ENCODE data around the gene ANTXR1.
A peak's percentile ranks its signal among the peaks of the same experiment; 100 is the strongest.

ANTXR1 gene

DNA sequence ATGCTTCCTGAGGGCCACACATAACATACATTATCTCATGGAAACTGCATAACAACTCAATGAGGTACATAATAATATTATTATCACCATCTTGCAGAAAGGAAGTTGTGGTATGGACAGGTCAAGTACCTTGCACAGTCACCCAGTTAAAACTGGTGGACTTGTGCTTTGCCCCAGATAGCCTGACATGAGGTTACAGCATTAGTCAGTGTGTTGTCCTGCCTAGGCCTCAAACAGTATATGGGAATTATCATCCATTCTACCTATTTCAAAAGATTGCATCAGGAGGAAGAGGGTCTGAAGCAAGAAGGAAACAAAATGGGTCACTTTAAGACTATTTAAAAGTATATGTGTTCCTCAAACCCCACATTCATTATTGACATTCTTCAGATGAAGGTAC lies 5.4 kb upstream of the ANTXR1 start:
- DNase-seq = no peak
- H3K4me1 ChIP-seq = no peaks in the 10 kb centered on the region
- no peak for TF ChIP-seq CTCF (IDR thresholded peaks at IDR 0.05; ENCODE audit: low read depth, low read length)
- H3K4me3 ChIP-seq (ENCODE audit: low read depth, low read length) = no peak overlapping the region
- H3K27me3 ChIP-seq = no peaks in the 10 kb centered on the region
- H3K36me3 ChIP-seq = no peaks in the 10 kb centered on the region
- H3K9me3 ChIP-seq = no peaks in the 10 kb centered on the region

DNA sequence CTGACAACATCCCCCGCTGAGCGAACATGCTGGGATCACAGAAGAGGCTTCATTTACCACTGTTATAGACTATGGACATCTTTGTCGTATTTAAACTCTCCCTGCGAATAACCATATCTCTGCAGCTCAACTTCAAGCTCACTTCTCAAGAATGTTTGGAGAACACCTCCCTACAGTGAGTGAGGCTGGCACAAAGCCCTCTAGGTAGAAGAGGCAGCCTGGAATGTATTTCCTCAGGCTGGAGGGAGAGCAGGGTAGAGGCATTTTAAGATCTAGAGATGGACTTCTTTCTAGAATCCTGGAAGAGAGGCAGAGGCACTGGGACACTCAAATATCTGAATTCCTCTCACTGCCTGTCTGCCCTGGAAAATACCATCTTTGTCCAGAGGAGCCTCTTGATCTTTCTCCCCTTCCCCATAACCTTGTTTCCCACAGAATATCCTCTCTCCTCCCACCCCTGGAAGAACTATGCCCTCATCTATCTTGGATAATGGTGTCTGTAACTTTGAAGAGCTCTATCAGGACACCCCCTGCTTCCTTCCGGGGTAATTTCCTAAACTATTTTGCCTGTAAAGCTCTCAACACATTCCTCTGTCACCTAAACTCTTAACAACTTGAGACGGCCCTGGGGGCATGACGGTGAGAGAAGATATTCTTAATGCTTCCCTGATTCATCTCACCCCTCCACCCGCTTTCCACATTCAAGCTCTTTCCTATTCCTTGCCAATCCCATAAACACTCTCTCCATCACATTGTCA lies 2.4 kb upstream of the ANTXR1 start:
- no peak for DNase-seq
- no peak for TF ChIP-seq CTCF (IDR thresholded peaks at IDR 0.05; ENCODE audit: low read depth, low read length)
- Histone ChIP-seq H3K27me3 (no peaks in the 10 kb centered on the region), H3K36me3 (no peaks in the 10 kb centered on the region), H3K9me3 (no peaks in the 10 kb centered on the region), H3K4me3 (ENCODE audit: low read depth, low read length) (no peak overlapping the region), H3K4me1 (no peaks in the 10 kb centered on the region)

GRCh38 chr2:69011611-69012157 lies 1.3 kb upstream of the ANTXR1 start:
- peak; percentile 19 for DNase-seq
- peak; percentile 24; the same call in 1 of the 2 replicates for TF ChIP-seq CTCF (IDR thresholded peaks at IDR 0.05; ENCODE audit: low read depth, low read length)
- H3K9me3 ChIP-seq = no peaks in the 10 kb centered on the region
- H3K4me1 ChIP-seq = no peaks in the 10 kb centered on the region
- no peak overlapping the region for H3K4me3 ChIP-seq (ENCODE audit: low read depth, low read length)
- H3K27me3 ChIP-seq = no peaks in the 10 kb centered on the region
- H3K36me3 ChIP-seq = no peaks in the 10 kb centered on the region

DNA sequence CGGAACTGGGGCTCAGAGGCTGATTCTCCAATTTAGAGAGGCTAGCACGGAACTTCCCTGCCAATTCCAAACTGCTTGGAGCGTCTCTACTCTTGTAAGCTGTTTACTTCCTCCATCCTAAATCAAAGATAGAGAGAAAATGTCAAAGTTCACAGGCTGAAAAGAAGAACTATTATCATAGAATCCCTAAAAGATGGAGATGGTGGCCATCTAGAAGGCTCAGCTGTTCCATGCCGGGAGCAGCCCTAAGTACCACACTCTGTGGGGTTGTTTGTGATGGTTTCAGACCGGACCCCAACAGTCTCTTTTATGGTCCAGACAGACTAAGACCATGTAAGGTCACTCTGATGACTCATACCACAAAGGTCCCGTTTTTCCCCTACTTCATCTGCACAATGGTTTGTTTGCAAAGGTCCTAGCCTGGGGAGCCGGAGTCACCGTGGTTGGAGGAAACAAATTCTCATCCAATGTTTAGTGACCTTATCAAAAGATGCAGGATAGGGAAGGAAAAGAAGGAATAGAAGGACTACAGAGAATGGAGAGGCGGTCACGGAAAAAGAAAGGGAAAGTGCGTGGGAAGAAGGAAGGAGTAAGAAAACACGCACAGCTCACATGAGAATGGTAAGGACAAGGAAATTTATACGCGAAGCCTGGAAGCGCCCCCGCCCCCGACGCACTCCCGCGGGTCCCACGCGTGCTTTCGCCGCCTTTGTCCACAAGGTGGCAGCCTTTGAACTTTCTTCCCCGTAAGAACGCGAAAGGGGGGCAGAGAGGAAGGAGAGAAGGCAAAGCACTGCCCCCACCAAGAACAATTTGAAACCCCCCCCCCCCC lies 453 bp upstream of the ANTXR1 start:
- no peaks in the 10 kb centered on the region for H3K36me3 ChIP-seq
- H3K27me3 ChIP-seq = no peaks in the 10 kb centered on the region
- TF ChIP-seq CTCF (IDR thresholded peaks at IDR 0.05; ENCODE audit: low read depth, low read length) = peak; percentile 59
- no peaks in the 10 kb centered on the region for H3K4me1 ChIP-seq
- H3K4me3 ChIP-seq (ENCODE audit: low read depth, low read length) = peak overlapping the region; percentile 76
- DNase-seq = peak; percentile 56
- no peaks in the 10 kb centered on the region for H3K9me3 ChIP-seq

GRCh38 chr2:69013840-69014821 lies 1.2 kb downstream of the ANTXR1 start:
- Histone ChIP-seq H3K4me3 (ENCODE audit: low read depth, low read length) (peak overlapping the region; percentile 76), H3K4me1 (no peaks in the 10 kb centered on the region), H3K36me3 (no peaks in the 10 kb centered on the region), H3K27me3 (no peaks in the 10 kb centered on the region), H3K9me3 (no peaks in the 10 kb centered on the region)
- no peak for TF ChIP-seq CTCF (IDR thresholded peaks at IDR 0.05; ENCODE audit: low read depth, low read length)
- DNase-seq = no peak

All from BE2C (cell line).